Measurements from ENCODE around the gene KCNQ1.

GRCh38 chr11:2765491-2765890 is 320.7 kb downstream of the KCNQ1 start:
- no peak for TF ChIP-seq GATA2 (IDR thresholded peaks at IDR 0.05; ENCODE audit: low read depth, low read length)
- no peak for TF ChIP-seq GATA3 (IDR thresholded peaks at IDR 0.05; ENCODE audit: low read depth, low read length)
